OCI-M1 (cell line): Measurements from ENCODE around the gene HOOK1.
A peak's percentile ranks its signal among the peaks of the same experiment; 100 is the strongest.

Source experiments
- DNase-seq: peaks from one replicate; lab custom pipeline; 2025; lab: John Stamatoyannopoulos, UW

The HOOK1 gene

GRCh38 chr1:59814901-59815825 lies at the start of gene HOOK1:
TSS of gene HOOK1 (plus strand) at chr1:59814949. CDS start at chr1:59815118, 169 bp downstream.
- no peak for DNase-seq

GRCh38 chr1:59765011-59765730 lies 49.6 kb upstream of the HOOK1 start:
- no peak for DNase-seq

- no peak for DNase-seq
These were observed 48.4 kb upstream of the HOOK1 start for GRCh38 chr1:59766227-59766855.

- DNase-seq = no peak
These were observed 47.6 kb upstream of the HOOK1 start for GRCh38 chr1:59767119-59767518.

- peak; percentile 46 for DNase-seq
These were observed 45.7 kb upstream of the HOOK1 start for GRCh38 chr1:59768792-59769735.

- no peak for DNase-seq
These were observed 45.0 kb upstream of the HOOK1 start for GRCh38 chr1:59769736-59770095.

GRCh38 chr1:59771361-59771760 lies 43.4 kb upstream of the HOOK1 start:
- DNase-seq = no peak

- no peak for DNase-seq
These were observed 39.3 kb upstream of the HOOK1 start for GRCh38 chr1:59775480-59775879.

- no peak for DNase-seq
These were observed 37.5 kb upstream of the HOOK1 start for GRCh38 chr1:59776960-59777852.

GRCh38 chr1:59779949-59780348 lies 34.8 kb upstream of the HOOK1 start:
- DNase-seq = peak; percentile 49

- no peak for DNase-seq
These were observed 25.9 kb upstream of the HOOK1 start for GRCh38 chr1:59788825-59789224.

- no peak for DNase-seq
These were observed 16.1 kb upstream of the HOOK1 start for GRCh38 chr1:59798600-59798999.

GRCh38 chr1:59803458-59804038 lies 11.2 kb upstream of the HOOK1 start:
- peak; percentile 33 for DNase-seq

- no peak for DNase-seq
These were observed 10.4 kb upstream of the HOOK1 start for GRCh38 chr1:59804301-59804700.

- DNase-seq = no peak
These were observed 9.2 kb upstream of the HOOK1 start for GRCh38 chr1:59805554-59805953.

GRCh38 chr1:59814180-59814900 lies 409 bp upstream of the HOOK1 start:
- peak; percentile 93 for DNase-seq

- DNase-seq = no peak
These were observed 1.1 kb downstream of the HOOK1 start for GRCh38 chr1:59815892-59816291.

- peak; percentile 31 for DNase-seq
These were observed 1.6 kb downstream of the HOOK1 start for GRCh38 chr1:59816318-59816878.
